Measurements from ENCODE around the gene NRXN2. TPM values are rescaled to one million over a fixed set of nuclear protein-coding genes. Genes with fewer than 3 reads are reported as not detected.

Gene NRXN2
- total and polyA plus RNA-seq, 10 of the 15 experiments (the other 5 are each of a cell fraction or from before 2014, with no cell fraction given) = 0.03 to 1.4 (median 0.23) TPM

DNA sequence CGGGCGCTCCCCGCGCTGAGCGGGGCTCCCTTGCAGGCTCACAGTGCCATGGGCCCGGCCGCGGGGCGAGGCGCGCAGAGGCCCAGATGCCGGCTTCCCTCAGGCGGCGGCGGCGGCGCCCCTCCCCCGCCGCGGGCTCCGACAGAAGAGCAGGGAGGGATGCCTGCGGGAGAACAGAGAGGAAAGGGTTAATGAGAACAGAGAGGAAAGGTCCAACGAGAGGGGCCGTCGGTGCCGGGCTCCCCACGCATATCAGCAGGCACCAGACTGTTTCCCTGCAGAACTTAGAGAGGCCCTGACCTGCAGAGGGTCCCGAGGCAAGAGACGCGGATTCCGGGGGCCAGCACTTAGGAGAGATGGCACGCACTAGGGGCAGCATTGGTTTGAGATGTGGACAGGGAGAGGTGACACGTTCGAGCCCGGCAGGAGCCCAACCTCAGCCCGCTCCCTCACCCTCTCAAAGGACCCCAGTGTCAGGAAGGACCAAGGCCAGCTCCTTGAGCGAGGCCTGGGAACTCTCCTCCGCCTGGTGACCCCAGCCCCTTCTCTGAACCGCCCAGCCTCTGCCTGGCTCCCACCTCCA is 9.1 kb downstream of the NRXN2 start:
- H4K20me1 ChIP-seq (ENCODE audit: control insufficient read depth, insufficient read depth) = no peaks in the 10 kb centered on the region
- BruUV-seq (replicated peaks) = no TSS peak
- no peak overlapping the region for H3K4me2 ChIP-seq (ENCODE audit: control insufficient read depth, insufficient read depth)
- POLR2A ChIA-PET = interaction anchor here (0.6 kb wide), 2 partner anchors 47 to 395 kb away, joined by 4 read pairs; no protein-coding TSS in a partner anchor
- H3K36me3 ChIP-seq (ENCODE audit: control insufficient read depth in 2 of 2, insufficient read depth in 2 of 2, low read length in 1 of 2) = no peaks in the 10 kb centered on the region; a peak in 1 of 4 replicates
- RAD21 ChIA-PET (ENCODE audit: unreplicated experiment) = interaction anchor here (2.6 kb wide), 1 partner anchor 25 kb away, joined by 12 read pairs; no protein-coding TSS in a partner anchor
- in situ Hi-C loops (cut with MboI) = no loop called here
- intact Hi-C loops (cut with micrococcal nuclease; ENCODE audit: unreplicated experiment) = no loop called here
- no peak overlapping the region for H3K27ac ChIP-seq (ENCODE audit: control insufficient read depth, insufficient read depth)
- no peak for DNase-seq (ENCODE audit: low read depth, low spot score)
- H3K79me2 ChIP-seq (ENCODE audit: control insufficient read depth, insufficient read depth, low read length) = no peaks in the 10 kb centered on the region
- no peak overlapping the region for H2AFZ ChIP-seq (ENCODE audit: control insufficient read depth, low read depth, low read length)
- ATAC-seq = no peak
- CTCF ChIA-PET = interaction anchor here (1.3 to 6.7 kb wide), 2 partner anchors 10 to 26 kb away, joined by 4 to 58 read pairs; no protein-coding TSS in a partner anchor
- peaks cover 7% of the 10 kb centered on the region for H3K4me1 ChIP-seq (ENCODE audit: control insufficient read depth, insufficient read depth, low read length)
- H3K9ac ChIP-seq (ENCODE audit: control insufficient read depth, insufficient read depth, low read length) = no peak overlapping the region
- no peak for FAIRE-seq
- SMC1A ChIA-PET (ENCODE audit: uncharacterized antibody, unreplicated experiment) = no interaction called here
- TF ChIP-seq, protein P1, sequence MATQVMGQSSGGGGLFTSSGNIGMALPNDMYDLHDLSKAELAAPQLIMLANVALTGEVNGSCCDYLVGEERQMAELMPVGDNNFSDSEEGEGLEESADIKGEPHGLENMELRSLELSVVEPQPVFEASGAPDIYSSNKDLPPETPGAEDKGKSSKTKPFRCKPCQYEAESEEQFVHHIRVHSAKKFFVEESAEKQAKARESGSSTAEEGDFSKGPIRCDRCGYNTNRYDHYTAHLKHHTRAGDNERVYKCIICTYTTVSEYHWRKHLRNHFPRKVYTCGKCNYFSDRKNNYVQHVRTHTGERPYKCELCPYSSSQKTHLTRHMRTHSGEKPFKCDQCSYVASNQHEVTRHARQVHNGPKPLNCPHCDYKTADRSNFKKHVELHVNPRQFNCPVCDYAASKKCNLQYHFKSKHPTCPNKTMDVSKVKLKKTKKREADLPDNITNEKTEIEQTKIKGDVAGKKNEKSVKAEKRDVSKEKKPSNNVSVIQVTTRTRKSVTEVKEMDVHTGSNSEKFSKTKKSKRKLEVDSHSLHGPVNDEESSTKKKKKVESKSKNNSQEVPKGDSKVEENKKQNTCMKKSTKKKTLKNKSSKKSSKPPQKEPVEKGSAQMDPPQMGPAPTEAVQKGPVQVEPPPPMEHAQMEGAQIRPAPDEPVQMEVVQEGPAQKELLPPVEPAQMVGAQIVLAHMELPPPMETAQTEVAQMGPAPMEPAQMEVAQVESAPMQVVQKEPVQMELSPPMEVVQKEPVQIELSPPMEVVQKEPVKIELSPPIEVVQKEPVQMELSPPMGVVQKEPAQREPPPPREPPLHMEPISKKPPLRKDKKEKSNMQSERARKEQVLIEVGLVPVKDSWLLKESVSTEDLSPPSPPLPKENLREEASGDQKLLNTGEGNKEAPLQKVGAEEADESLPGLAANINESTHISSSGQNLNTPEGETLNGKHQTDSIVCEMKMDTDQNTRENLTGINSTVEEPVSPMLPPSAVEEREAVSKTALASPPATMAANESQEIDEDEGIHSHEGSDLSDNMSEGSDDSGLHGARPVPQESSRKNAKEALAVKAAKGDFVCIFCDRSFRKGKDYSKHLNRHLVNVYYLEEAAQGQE (IDR thresholded peaks at IDR 0.05; ENCODE audit: low read depth, low read length) = peak; percentile 34; the same call in 1 of the 2 replicates
- TF ChIP-seq GABPA (IDR thresholded peaks at IDR 0.05; ENCODE audit: low read depth) = no peak
- no peak overlapping the region for H3K4me3 ChIP-seq
- no peaks in the 10 kb centered on the region for H3K9me3 ChIP-seq (replicated peaks; ENCODE audit: control insufficient read depth, insufficient read depth, low read length)
- 23% methylated on average over 33 of the region's 39 CpGs for WGBS (ENCODE audit: insufficient coverage, insufficient replicate concordance, low lambda C conversion rate, missing lambda C conversion rate)
- peaks cover 6 to 10% of the 10 kb centered on the region in 2 experiments; a peak in 3 of 4 replicates for H3K27me3 ChIP-seq (replicated peaks in 1 of 2; ENCODE audit: control insufficient read depth in 2 of 2, insufficient read depth in 2 of 2, low read length in 1 of 2)
